Neural progenitor cell (in vitro differentiated cells): Measurements from ENCODE around the gene GALM.

Experiments used
- EZH2 ChIP-seq: fragments of 200-600 bp; sonication (generic); IDR thresholded peaks from 2 replicates; pipeline ENCODE4 v1.6.1; 2017; ENCODE audit warnings: antibody characterized with exemption, mild to moderate bottlenecking, moderate library complexity
- TF ChIP-seq, protein P1 (sequence below): fragments of 200-600 bp; sonication (generic); IDR thresholded peaks from 2 replicates; pipeline ENCODE4 v1.5.1; 2017; ENCODE audit warnings: antibody characterized with exemption, mild to moderate bottlenecking

DNA sequence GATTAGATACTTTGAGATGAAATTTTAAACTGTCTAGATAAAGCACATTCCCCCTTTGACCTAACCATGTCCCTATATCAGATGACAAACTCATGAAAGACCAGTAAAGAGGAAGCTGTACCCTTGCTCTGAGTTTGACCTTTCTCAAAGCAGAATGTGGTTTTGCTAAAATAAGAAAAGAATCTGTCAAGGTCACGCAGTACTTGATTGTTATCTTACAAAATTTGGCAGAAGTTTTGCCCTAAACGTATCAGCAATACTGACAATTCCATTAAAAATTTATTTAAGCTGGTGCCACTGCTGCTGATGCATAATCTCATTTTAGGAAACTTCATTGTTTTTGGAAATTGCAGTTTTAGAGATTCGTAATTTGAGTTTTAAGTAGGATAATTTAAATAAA is 31.2 kb upstream of the GALM start:
- no peak for TF ChIP-seq EZH2
- TF ChIP-seq, protein P1, sequence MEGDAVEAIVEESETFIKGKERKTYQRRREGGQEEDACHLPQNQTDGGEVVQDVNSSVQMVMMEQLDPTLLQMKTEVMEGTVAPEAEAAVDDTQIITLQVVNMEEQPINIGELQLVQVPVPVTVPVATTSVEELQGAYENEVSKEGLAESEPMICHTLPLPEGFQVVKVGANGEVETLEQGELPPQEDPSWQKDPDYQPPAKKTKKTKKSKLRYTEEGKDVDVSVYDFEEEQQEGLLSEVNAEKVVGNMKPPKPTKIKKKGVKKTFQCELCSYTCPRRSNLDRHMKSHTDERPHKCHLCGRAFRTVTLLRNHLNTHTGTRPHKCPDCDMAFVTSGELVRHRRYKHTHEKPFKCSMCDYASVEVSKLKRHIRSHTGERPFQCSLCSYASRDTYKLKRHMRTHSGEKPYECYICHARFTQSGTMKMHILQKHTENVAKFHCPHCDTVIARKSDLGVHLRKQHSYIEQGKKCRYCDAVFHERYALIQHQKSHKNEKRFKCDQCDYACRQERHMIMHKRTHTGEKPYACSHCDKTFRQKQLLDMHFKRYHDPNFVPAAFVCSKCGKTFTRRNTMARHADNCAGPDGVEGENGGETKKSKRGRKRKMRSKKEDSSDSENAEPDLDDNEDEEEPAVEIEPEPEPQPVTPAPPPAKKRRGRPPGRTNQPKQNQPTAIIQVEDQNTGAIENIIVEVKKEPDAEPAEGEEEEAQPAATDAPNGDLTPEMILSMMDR: no peak
